HG03175 (cell line): ENCODE measurements around the gene TAGLN.

Experiments used
- ATAC-seq: cut with Tn5 transposase; IDR thresholded peaks from one replicate; pipeline ENCODE4 v1.9.1; 2021; ENCODE audit warnings: mild to moderate bottlenecking, moderate library complexity; ENCODE audit not compliant: unreplicated experiment

Gene TAGLN

DNA sequence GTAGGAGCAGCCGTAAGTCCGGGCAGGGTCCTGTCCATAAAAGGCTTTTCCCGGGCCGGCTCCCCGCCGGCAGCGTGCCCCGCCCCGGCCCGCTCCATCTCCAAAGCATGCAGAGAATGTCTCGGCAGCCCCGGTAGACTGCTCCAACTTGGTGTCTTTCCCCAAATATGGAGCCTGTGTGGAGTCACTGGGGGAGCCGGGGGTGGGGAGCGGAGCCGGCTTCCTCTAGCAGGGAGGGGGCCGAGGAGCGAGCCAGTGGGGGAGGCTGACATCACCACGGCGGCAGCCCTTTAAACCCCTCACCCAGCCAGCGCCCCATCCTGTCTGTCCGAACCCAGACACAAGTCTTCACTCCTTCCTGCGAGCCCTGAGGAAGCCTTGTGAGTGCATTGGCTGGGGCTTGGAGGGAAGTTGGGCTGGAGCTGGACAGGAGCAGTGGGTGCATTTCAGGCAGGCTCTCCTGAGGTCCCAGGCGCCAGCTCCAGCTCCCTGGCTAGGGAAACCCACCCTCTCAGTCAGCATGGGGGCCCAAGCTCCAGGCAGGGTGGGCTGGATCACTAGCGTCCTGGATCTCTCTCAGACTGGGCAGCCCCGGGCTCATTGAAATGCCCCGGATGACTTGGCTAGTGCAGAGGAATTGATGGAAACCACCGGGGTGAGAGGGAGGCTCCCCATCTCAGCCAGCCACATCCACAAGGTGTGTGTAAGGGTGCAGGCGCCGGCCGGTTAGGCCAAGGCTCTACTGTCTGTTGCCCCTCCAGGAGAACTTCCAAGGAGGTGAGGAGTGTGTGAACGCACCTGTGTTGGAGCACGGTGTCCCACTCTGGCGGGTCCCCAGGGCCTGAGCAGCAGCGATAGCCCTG, at the start of gene TAGLN:
Gene TAGLN (plus strand): TSS at position 318 of the 863 bp plus-strand sequence. CDS start 3,644 bp downstream, outside the sequence.
- no peak for ATAC-seq

DNA sequence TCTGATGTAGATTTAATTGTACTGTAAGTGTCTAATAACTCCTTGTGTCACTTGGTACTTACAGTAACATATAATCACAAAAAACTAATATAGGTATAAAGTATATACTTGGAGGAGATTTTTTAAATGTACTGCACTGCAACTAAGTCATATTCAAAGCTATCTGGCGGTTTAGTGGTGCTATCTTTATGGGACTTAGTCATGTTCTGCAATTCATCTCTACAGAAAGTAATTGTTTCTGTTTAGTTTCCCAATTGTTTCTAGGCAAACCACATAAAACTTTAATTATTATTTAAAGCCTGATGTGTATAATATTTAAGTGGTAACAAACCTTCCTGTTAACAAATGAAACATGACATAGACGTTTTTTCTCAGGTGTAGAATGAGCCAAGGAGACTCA, 47.1 kb upstream of the TAGLN start:
- no peak for ATAC-seq

DNA sequence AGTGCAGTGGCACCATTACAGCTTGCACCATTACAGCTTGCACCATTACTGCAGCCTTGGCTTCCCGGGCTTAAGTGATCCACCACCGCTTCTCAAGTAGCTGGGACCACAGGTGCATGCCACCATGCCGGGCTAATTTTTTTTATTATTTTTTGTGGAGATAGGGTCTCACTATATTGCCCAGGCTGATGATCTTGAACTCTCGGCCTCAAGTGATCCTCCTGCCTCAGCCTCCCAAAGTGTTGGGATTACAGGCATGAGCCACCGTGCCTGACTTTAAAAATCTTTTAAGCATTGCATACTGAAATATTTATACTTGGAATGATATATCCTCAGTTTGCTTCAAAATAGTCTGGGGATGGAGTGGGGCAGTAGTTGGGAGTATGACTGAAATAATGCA, 44.7 kb upstream of the TAGLN start:
- no peak for ATAC-seq

DNA sequence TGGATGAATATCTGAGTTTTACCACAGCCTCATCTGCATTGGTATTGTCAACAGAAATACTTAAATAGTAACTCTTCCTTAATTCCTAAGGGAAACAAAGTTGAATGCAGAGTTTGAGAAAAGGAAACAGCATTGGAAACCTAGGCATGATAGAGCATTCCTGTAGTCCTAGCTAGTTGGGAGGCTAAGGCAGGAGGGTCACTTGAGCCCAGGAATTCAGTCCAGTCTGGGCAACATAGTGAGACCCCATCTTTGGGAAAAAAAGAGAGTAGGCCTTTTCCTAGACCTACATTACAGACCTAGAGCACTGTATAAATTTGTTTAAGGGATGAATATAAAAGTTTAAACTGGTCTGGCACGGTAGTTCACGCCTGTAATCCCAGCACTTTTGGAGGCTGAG, 41.7 kb upstream of the TAGLN start:
- no peak for ATAC-seq

DNA sequence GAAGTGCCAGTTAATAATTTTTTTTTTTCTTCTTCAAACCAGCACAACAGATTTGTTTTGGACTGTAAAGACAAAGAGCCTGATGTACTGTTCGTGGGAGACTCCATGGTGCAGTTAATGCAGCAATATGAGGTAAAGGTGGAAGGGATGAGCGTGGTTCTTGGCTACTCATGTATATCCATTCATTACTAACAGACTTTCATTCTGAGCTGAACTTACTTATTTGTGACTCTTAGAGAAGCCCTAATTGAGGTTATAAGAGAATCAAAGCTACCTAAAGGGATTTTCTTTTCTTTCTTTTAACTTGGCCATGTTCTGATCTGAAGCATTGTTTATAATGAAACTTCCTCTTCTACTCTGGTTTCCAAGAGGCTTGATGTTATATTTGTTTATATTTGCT, 39.3 kb upstream of the TAGLN start:
- ATAC-seq: no peak

DNA sequence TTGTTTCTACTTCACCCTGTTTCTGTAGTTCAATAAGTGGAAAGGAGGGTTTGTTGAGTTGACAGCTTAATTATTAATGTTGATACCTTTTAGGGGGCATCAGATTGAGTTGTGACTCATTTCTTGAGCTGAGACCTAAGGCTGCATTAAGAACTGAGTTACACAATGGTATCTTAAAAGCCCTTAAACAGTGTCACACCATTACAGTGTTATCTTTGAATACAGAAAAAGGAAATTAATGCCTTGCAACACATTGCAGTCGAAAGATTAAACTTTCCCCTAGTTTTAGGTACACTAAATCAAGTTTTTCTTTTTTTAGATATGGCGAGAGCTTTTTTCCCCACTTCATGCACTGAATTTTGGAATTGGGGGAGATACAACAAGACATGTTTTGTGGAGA, 38.3 kb upstream of the TAGLN start:
- no peak for ATAC-seq

DNA sequence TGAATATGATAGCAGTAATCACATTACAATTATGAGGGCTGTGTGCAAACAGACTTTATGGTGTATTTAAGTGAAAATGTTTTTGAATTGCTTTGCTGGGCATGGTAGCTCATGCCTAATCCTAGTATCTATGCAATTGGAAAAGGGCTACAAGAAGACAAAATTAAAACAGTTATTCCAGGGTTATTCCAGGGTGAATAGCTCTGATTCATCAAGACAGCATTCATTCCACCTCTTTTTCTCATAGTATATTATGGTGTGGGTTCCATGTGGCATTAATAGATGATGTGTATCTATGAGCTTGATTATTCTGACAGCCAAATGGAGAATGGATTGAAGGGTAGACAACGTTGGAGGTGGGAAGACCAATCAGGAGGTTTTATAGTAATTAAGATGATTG, 32.7 kb upstream of the TAGLN start:
- ATAC-seq: no peak

DNA sequence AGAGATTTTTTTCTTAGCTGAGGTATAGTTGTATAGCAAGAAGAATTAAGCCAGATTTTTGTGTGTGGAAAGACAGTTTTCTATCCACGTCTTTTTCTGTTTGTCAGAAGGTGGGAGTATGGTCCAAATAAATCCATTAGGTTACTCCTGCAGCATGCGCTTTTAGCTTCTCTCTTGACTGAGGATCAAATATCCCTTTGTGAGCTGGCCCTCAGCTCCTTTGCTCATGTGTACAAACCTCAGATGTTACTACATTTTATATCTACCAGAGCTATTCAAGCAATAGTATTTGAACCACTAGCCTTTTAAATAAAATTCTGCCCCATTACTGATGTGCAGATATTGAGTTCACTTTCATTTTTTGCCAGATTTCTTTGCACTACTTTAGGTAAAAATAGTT, 29.4 kb upstream of the TAGLN start:
- ATAC-seq: no peak

DNA sequence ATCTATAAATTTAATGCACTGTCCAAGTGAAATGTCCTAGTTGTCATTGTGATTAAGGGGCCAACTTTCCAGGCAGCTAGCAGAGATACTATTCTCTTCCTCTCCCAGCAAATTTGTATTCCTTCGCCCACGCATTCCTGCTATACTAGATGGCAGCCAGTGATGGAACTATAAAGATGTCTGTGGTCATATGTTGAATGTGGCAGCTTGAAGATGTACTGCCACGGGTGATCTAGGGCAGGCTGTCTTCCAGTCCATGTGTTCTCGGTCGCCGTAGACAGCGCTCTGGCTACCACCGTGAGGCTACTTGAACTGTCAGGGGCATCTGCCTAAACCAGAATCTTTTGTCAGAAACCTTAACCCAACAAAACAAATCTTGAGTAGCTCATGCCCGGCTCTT, 29.0 kb upstream of the TAGLN start:
- ATAC-seq: no peak

DNA sequence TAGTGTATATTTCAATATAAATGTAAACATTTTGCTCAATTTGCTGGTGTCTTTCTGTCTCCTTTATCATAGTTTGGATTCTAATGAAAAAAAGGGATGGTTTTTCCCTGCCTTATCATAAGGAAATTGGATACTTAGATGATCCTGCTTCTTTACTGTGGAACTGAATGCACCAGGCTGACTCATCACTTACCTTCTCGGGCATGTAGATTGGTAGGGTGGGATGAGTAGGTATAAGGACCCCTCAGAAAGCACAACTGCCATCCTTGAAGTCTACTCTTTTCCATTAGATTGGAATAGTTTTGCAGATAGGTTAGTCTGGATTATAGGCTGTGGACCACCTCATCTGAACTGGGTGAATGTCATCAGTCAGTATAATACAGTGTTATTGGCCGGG, 28.2 kb upstream of the TAGLN start:
- no peak for ATAC-seq

DNA sequence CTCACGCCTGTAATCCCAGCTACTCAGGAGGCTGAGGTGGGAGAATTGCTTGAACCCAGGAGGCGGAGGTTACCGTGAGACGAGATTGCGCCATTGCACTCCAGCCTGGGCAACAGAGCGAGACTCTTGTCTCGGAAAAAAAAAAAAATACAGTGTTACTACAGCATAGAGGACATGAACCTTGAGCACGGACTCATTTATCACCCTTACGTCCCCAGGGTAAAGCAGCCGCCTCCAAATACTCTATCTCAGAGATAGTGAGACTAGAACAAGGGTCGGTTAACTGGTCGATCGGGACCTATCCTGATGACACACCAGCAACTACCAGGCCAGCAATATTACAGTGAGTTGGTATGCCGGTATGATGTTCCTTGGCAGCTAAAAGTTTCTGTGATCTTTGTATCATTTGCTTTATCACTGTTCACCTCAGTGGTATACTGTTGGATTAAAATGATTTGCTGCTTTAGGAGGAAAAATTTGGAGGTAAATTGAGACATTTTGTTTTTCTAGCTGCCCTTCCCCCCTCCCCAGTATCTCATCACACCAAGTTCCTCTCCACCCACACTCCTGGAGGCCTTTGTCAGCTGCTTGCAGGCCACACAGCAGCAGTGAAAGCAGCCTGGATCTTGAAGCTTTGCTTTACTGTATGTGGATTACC, 27.6 kb upstream of the TAGLN start:
- no peak for ATAC-seq

DNA sequence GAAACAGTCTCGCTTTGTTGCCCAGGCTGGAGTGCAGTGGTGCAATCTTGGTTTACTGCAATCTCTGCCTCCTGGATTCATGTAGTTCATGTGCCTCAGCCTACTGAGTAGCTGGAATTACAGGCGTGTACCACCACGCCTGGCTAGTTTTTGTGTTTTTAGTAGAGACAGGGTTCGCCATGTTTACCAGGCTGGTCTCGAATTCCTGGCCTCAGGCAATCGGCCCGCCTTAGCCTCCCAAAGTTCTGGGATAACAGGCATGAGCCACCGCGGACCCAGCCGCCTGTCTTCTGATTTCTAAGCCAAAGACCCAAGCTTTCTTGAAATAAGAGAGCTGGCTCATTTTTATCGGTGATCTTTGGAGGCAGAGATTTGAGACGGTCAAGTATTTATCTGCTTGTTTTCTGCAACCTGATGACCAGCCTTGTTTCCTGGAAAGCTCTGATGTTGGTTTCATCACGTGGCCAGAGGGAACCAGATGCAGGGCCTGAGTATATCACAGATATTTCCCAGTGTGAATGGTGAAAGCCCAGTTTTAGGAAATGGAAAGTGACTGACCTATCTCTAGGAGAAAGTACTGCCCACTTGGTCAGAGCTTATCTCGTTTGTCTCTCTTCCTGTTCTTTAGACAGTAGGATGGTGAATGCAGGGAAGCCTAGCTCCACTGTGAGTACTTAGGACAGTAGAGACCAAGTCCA, 26.3 kb upstream of the TAGLN start:
- ATAC-seq: no peak

DNA sequence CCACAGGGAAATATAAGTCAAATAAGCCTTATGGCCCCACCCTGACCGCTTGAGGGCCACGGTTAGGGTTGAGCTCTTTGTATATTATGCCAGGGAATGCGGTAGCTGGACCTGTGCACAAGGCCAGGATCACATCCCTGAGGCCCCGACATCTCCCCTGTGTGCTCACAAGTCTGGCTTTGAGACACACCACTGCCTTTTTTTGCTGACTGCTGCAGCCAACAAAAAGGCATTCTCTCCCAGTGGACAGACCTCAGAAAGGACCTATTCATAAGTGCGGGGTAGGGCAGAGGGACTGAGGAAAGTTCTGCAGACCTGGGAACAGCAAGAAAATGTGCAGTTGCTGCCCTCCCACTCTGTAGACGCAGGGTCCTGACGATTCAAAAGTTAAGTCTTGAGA, 24.1 kb upstream of the TAGLN start:
- ATAC-seq: no peak

DNA sequence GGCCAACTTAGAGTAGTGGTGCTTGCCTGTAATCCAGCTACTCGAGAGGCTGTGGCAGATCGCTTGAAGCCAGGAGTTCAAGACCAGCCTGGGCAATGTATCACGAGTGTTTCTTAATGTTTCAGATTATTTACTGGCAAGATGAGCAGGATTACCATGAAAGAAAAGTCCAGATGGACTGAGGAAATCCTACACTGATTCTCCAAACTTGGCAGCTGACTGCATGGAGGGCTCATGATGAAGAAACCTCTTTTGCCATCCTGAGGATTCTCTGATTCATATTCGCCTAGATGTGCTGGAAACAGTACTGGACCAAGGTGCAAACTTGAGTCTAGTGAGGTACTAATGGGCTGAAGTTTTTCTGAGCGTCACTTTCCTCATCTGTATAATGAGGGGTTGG, 23.4 kb upstream of the TAGLN start:
- ATAC-seq: no peak

DNA sequence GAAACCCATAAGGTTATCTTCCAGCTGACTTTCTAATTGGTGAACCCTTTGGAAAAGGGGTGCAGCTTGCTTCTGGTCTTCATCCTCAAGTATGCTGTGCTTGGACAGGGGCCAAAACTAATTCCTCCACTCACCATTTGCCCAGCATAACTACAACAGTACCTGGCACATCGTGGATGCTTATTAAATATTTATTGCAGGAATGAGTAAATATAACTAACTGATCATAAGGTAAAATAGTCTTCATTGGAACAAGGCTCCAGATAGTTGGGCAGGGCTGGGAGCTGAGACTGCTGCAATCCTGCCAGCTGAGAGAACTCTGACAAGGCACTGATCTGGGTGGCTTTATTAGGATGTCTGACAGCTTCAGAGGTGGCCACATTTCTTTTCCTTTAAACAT, 23.0 kb upstream of the TAGLN start:
- no peak for ATAC-seq

DNA sequence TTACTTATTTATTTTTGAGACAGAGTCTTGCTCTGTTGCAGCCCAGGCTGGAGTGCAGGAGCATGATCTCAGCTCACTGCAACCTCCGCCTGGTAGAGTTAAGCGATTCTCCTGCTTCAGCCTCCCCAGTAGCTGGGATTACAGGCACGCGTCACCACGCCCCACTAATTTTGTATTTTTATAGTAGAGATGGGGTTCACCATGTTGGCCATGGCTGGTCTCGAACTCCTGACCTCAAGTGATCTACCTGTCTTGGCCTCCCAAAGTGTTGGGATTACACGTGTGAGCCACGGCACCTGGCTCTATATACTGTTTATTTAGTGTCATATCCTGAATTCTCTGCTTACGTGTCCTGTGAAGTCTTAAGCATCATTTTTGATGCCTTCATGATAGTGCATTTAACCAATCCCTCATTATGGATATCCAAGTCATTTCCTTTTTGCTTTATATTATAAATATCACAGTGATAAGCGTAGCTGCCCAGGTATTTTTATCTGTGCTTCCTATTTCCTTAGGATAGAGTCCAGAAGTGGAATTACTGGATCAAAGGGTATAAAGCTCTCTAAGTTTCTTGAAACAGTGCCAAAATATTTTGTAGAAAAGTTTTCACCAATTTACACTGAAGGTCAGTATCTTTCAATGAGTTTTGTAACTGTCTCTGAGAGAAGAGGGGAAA, 21.5 kb upstream of the TAGLN start:
- no peak for ATAC-seq

DNA sequence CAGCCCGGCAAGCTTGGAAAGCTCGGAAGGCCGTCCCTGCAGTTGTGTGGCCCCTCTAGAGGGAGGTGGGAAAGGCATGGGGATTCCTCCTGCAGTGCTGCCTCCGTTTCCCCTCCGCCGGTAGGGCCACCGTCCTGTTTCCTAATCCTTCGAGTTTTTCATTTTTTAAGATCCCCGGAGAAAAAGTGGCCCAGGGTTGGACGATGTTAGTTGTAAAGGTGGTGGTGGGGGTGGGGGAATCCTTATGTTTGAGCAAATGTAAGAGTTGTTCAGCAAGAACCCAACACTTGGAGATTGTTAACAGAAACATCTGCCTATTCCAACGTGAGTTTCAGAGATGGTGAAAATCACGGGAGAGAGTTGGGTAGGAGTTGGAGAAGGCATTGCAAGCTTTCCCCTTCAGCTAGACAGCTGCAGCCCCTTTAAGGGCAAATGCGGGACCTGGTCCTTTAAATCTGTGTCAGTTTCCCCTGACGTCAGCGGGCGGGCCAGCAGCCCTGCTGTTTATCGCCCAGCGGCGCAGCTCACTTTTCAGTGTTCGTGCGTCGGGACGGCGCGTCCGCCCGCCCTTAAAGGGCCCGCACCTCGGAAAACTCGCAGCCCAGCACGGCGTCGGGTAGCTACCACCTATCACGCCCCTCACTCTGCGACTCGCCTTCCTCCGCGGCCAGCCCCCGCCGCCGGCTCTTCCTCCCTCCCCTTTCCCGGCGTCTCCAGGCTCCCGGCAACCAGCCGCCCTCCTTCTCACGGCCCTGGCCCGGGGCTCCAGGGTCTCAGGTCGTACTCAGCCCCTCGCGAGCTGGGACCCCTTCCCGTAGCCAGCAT, 20.7 kb upstream of the TAGLN start, which contains the start of gene SIDT2:
Gene SIDT2 (plus strand): TSS at position 534 of the 825 bp plus-strand sequence. CDS start 521 bp downstream, outside the sequence.
- peak; percentile 91 for ATAC-seq

DNA sequence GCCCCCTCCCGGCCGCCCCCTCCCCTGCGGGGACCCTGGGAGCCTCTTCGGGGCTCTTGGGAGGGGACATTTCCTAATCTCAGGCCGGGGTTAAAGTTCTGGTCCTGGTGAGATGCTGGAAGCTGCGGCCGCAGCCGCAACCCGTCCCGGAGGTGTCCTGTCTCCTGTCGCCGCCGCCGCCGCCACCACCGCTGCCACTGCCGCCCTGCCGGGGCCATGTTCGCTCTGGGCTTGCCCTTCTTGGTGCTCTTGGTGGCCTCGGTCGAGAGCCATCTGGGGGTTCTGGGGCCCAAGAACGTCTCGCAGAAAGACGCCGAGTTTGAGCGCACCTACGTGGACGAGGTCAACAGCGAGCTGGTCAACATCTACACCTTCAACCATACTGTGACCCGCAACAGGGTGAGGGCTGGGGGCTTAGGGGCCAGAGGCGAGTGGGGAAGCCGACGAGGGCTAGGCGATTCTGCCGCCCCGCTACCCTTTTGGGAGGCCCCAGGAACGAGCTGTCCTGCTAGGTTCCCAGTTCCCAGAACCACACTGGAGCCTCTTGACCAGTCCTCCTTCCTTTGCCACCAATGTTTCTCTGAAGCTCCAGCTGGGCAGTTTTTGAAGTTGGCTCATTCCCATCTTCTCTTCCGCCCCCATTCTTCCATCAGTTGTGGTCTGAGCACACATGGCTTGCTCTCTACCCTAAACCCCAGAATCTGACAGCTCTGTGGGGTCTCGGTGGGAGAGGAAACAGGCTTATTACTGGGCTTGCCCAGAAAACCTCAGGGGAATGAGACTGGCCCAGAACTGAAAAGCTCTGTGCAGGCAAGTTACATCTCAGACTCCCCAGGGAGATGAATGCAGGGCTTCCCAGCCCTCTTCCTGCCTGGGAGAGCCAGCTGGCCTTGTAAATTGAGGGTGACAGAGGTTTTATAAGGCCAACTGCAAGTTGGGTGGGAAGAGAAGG, 19.8 kb upstream of the TAGLN start:
- peak; percentile 36 for ATAC-seq

DNA sequence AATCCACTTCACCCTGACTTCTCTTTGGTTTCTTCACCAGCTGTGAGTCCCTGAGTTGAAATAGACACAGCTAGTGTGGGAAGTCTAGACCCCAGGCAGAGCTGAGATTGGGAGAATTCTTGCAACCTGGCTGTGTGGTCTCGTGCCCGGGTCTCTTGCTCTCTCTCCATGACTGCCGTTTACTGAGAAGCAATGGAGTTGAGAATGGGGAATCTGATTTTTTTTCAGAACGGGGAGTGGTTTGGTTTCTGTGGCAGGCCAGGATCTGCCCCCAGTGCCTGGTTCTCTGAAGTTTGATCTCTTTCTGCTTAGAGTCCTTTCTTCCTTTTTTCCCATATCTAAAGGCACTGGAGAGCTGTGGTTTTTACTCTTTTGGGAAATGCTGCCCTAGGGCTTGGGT, 19.1 kb upstream of the TAGLN start:
- no peak for ATAC-seq
